ENCODE results near the gene PCDHA11.
"Not testable (repeated sequence)": the region's sequence is repeated elsewhere in the genome, so short reads cannot be mapped to it uniquely, and the experiment has no call there.

PCDHA11 gene

GRCh38 chr5:140875085-140876065 lies 6.6 kb downstream of the PCDHA11 start, which contains the start of gene PCDHA12:
Gene PCDHA12, plus strand, starts transcription at chr5:140875308. Its CDS starts 165 bp downstream, at chr5:140875473.
- TF ChIP-seq CTCF (IDR thresholded peaks at IDR 0.05; ENCODE audit: low read depth, low read length): no peak
- no peak within 1 kb of the TSS for H3K4me3 ChIP-seq (ENCODE audit: low read depth, low read length)

- H3K4me3 ChIP-seq (ENCODE audit: low read depth, low read length): not testable (repeated sequence)
These were observed 7.9 kb downstream of the PCDHA11 start for GRCh38 chr5:140876541-140877261.

- no peak overlapping the region for H3K4me3 ChIP-seq (ENCODE audit: low read depth, low read length)
- no peak for TF ChIP-seq CTCF (IDR thresholded peaks at IDR 0.05; ENCODE audit: low read depth, low read length)
These were observed 8.5 kb downstream of the PCDHA11 start for GRCh38 chr5:140877262-140877581.

- no peak for TF ChIP-seq CTCF (IDR thresholded peaks at IDR 0.05; ENCODE audit: low read depth, low read length)
- no peak within 1 kb of the TSS for H3K4me3 ChIP-seq (ENCODE audit: low read depth, low read length)
These were observed 13.3 kb downstream of the PCDHA11 start, which contains the start of gene PCDHA13 for GRCh38 chr5:140881889-140882590. Gene PCDHA13, plus strand, starts transcription at chr5:140882124. Its CDS starts 145 bp downstream, at chr5:140882269.

GRCh38 chr5:140882591-140882899 lies 13.8 kb downstream of the PCDHA11 start:
- no peak overlapping the region for H3K4me3 ChIP-seq (ENCODE audit: low read depth, low read length)
- TF ChIP-seq CTCF (IDR thresholded peaks at IDR 0.05; ENCODE audit: low read depth, low read length): no peak

GRCh38 chr5:140883373-140883772 lies 14.6 kb downstream of the PCDHA11 start:
- no peak overlapping the region for H3K4me3 ChIP-seq (ENCODE audit: low read depth, low read length)
- no peak for TF ChIP-seq CTCF (IDR thresholded peaks at IDR 0.05; ENCODE audit: low read depth, low read length)

- no peak for TF ChIP-seq CTCF (IDR thresholded peaks at IDR 0.05; ENCODE audit: low read depth, low read length)
- no peak overlapping the region for H3K4me3 ChIP-seq (ENCODE audit: low read depth, low read length)
These were observed 15.4 kb downstream of the PCDHA11 start for GRCh38 chr5:140883927-140884697.
